Measurements from ENCODE around the gene ADAM30.

GRCh38 chr1:119924948-119925898 lies 28.9 kb upstream of the ADAM30 start:
- no peak for TF ChIP-seq GATA2 (IDR thresholded peaks at IDR 0.05; ENCODE audit: low read depth, low read length)
- no peak for TF ChIP-seq GATA3 (IDR thresholded peaks at IDR 0.05; ENCODE audit: low read depth, low read length)
